ENCODE measurements around the gene PRR14. TPM values are rescaled to one million over a fixed set of nuclear protein-coding genes. Genes with fewer than 3 reads are reported as not detected.

The PRR14 gene
- total and polyA plus RNA-seq, 7 donors: 20.8 to 51.4 (median 31.6) TPM

- Histone ChIP-seq H3K27ac (peak overlapping the region; percentile 97 to 100 (median 100)), H3K36me3 (peaks cover 13 to 32% (median 28%) of the 10 kb centered on the region in 4 donors), H3K4me3 (peak overlapping the region; percentile 92 to 100 (median 100)), H3K4me1 (peaks cover 0 to 32% (median 23%) of the 10 kb centered on the region in 4 donors), H3K27me3 (no peaks in the 10 kb centered on the region), H3K9me3 (no peaks in the 10 kb centered on the region)
- intact Hi-C loops (cut with DNase I): loop anchor here (1.0 to 5.0 kb wide), 3 partner anchors 39 to 225 kb away; partner anchors contain the start of genes FBXL19 and PHKG2
- peak; percentile 98 for DNase-seq
- 0% methylated on average over 75 to 76 of the region's 76 CpGs for WGBS, 2 donors
- TF ChIP-seq EP300 (IDR thresholded peaks at IDR 0.05): peak in 1 of 4 donors; percentile 48
- TF ChIP-seq POLR2AphosphoS5 (IDR thresholded peaks at IDR 0.05): peak; percentile 67 to 87 (median 82)
- TF ChIP-seq POLR2A (IDR thresholded peaks at IDR 0.05): peak; percentile 0 to 69
- TF ChIP-seq, protein P1, sequence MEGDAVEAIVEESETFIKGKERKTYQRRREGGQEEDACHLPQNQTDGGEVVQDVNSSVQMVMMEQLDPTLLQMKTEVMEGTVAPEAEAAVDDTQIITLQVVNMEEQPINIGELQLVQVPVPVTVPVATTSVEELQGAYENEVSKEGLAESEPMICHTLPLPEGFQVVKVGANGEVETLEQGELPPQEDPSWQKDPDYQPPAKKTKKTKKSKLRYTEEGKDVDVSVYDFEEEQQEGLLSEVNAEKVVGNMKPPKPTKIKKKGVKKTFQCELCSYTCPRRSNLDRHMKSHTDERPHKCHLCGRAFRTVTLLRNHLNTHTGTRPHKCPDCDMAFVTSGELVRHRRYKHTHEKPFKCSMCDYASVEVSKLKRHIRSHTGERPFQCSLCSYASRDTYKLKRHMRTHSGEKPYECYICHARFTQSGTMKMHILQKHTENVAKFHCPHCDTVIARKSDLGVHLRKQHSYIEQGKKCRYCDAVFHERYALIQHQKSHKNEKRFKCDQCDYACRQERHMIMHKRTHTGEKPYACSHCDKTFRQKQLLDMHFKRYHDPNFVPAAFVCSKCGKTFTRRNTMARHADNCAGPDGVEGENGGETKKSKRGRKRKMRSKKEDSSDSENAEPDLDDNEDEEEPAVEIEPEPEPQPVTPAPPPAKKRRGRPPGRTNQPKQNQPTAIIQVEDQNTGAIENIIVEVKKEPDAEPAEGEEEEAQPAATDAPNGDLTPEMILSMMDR (IDR thresholded peaks at IDR 0.05): no peak
Observed at GRCh38 chr16:30698139-30698815, 47.5 kb downstream of the PRR14 start.

DNA sequence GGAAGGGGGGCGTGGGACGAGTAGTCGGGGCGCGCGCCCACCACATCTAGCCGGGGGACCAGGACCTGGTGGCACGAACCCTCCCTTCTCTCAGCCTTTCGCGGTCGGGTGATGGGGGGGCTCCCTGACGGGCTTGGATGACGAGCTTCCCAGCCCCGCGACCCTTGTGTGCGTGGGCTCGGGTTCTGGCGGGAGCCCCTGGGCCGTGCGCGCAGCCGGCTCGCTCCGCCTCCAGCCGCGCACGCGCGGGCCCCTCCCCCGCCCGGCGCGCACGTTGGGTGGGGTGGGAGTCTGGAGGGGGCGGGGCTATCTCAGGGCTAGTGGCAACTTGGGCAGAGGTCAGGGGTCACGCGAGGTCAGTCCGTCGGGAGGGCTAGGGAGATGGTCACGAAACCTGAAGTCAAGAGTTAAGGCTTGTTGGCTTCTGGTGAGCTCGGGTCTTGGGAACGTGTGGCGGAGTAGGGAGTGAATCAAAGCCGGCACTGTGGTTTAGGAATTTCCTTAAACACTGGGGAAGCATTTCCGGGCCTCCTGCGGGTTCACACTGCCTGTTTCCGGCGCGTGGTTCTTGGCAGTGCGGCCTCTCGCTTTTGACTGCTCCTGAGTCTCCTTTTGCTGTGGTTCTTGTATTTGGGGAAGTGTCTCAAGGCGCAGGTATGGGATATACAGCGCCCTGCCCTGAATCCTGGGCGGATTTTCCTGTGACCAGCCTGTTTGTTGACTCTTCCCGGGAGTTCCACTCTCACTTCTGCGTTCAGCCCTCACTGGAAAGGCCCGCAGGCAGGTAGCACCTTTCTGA is 48.3 kb downstream of the PRR14 start, which contains the start of gene SRCAP:
SRCAP (plus strand) TSS at position 356 of the 799 bp plus-strand sequence. CDS start 1,654 bp downstream, outside the sequence.
- Histone ChIP-seq H3K27ac (peak within 1 kb of the TSS; percentile 97 to 100 (median 100)), H3K9me3 (no peaks in the 10 kb centered on the region), H3K36me3 (peaks cover 21 to 39% (median 35%) of the 10 kb centered on the region in 4 donors), H3K4me1 (peaks cover 0 to 28% (median 20%) of the 10 kb centered on the region in 4 donors), H3K4me3 (peak within 1 kb of the TSS; percentile 92 to 100 (median 100)), H3K27me3 (no peaks in the 10 kb centered on the region)
- intact Hi-C loops (cut with DNase I): loop anchor here (1.0 to 5.0 kb wide), 3 partner anchors 40 to 224 kb away; partner anchors contain the start of genes FBXL19 and PHKG2
- 0 to 1% methylated on average over 57 of the region's 57 CpGs for WGBS, 2 donors
- TF ChIP-seq, protein P1 (IDR thresholded peaks at IDR 0.05): no peak
- TF ChIP-seq POLR2AphosphoS5 (IDR thresholded peaks at IDR 0.05): peak; percentile 24 to 85 (median 57)
- no peak for TF ChIP-seq EP300 (IDR thresholded peaks at IDR 0.05)
- peak; percentile 15 to 60 for TF ChIP-seq POLR2A (IDR thresholded peaks at IDR 0.05)
- peak; percentile 95 for DNase-seq

DNA sequence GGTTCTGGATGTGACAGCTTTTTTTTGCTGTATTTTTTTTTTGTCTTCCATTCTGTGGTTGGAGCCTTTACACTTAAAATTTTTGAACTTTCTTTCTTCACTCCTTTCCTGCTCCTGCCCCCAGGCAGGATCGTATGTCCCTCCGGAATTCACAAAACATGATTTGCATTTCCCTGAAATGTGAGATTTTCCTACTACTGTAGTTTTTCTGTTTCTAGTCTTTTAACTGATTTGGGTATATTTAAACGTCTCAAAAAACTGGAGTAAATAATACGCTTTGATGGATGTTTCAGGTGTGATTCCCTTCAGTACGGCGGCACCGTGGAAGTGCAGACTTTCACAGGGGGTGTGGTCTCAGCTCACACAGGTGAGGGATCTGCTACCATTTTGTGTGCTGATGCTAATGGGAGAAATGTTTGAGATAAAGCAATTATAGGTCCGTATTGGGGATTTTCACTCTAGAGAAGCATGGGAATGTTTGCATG is 48.9 kb downstream of the PRR14 start:
- peaks cover 27 to 46% (median 42%) of the 10 kb centered on the region in 4 donors for H3K36me3 ChIP-seq
- TF ChIP-seq, protein P1 (IDR thresholded peaks at IDR 0.05): no peak
- no peak for TF ChIP-seq POLR2AphosphoS5 (IDR thresholded peaks at IDR 0.05)
- TF ChIP-seq POLR2A (IDR thresholded peaks at IDR 0.05): no peak
- no peak for TF ChIP-seq EP300 (IDR thresholded peaks at IDR 0.05)
- no peaks in the 10 kb centered on the region for H3K9me3 ChIP-seq
- 20 to 46% methylated on average over 8 of the region's 8 CpGs for WGBS, 2 donors
- H3K4me3 ChIP-seq: peak overlapping the region; percentile 92 to 100 (median 100)
- no peaks in the 10 kb centered on the region for H3K27me3 ChIP-seq
- no peak for DNase-seq
- H3K4me1 ChIP-seq: peaks cover 0 to 26% (median 20%) of the 10 kb centered on the region in 4 donors
- intact Hi-C loops (cut with DNase I): loop anchor here (2.0 to 5.0 kb wide), 3 partner anchors 19 to 223 kb away; partner anchors contain the start of genes FBXL19 and PHKG2
- H3K27ac ChIP-seq: peak overlapping the region; percentile 97 to 100 (median 100)

GRCh38 chr16:30700491-30700890 is 49.7 kb downstream of the PRR14 start:
- DNase-seq: no peak
- Histone ChIP-seq H3K36me3 (peaks cover 35 to 54% (median 50%) of the 10 kb centered on the region in 4 donors), H3K27me3 (no peaks in the 10 kb centered on the region), H3K27ac (no peak overlapping the region), H3K4me3 (no peak overlapping the region), H3K9me3 (no peaks in the 10 kb centered on the region), H3K4me1 (peaks cover 0 to 26% (median 20%) of the 10 kb centered on the region in 4 donors)
- TF ChIP-seq POLR2AphosphoS5 (IDR thresholded peaks at IDR 0.05) (no peak), EP300 (IDR thresholded peaks at IDR 0.05) (no peak), POLR2A (IDR thresholded peaks at IDR 0.05) (no peak)
- TF ChIP-seq, protein P1 (IDR thresholded peaks at IDR 0.05): no peak
- 81 to 85% methylated on average over 9 of the region's 9 CpGs for WGBS, 2 donors
- intact Hi-C loops (cut with DNase I): loop anchor here (2.0 kb wide), 1 partner anchor 18 kb away; no protein-coding TSS in a partner anchor

Data from sigmoid colon (tissue), 7 donors.